Keratinocyte (primary cell): ENCODE measurements around the gene EMP1.

Experiments used
- CTCF ChIP-seq, 3 experiments: IDR thresholded peaks in 1 of 3; conservative IDR thresholded peaks in 1 of 3; optimal IDR thresholded peaks in 1 of 3; 2 replicates in 2 of 3; 3 replicates in 1 of 3; pipeline versions ENCODE3 to v1.5.1; 2011; ENCODE audit warnings: low read length in 3 of 3, mild to moderate bottlenecking in 3 of 3, moderate library complexity in 2 of 3, control low read depth in 1 of 3, inconsistent platforms in 1 of 3; ENCODE audit not compliant: insufficient read depth in 2 of 3; ENCODE audit errors: extremely low read depth in 1 of 3
- EZH2 ChIP-seq: IDR thresholded peaks from one replicate; pipeline ENCODE4 v1.6.1; 2012; ENCODE audit warnings: inconsistent platforms, mild to moderate bottlenecking, low read length, moderate library complexity

DNA sequence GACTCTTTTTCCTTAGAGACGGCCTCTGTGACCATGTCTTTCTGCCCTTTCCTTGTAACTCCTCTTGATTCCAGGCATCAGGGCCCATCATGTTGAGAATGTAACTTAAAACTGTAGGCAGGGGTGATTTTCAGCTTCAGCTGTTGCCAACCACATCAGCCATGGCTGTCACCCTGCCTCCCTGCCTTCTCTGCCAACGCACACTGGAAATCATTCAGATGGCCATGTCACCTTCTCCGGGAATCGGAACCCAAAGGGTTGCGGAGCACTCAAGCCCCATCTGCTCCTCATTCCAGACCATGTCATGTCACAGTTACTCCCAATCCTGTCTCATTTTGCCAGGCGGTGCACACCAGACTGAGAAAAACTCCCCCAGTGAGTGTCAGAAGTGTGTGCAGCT is 72.1 kb downstream of the EMP1 start:
- TF ChIP-seq CTCF (optimal IDR thresholded peaks at IDR 0.05 in 1 of 3, IDR thresholded peaks at IDR 0.05 in 1 of 3, conservative IDR thresholded peaks at IDR 0.05 in 1 of 3; ENCODE audit: extremely low read depth in 1 of 3, insufficient read depth in 2 of 3, low read length in 3 of 3) (no peak), EZH2 (no peak)
